ENCODE measurements around the gene ETV2.

DNA sequence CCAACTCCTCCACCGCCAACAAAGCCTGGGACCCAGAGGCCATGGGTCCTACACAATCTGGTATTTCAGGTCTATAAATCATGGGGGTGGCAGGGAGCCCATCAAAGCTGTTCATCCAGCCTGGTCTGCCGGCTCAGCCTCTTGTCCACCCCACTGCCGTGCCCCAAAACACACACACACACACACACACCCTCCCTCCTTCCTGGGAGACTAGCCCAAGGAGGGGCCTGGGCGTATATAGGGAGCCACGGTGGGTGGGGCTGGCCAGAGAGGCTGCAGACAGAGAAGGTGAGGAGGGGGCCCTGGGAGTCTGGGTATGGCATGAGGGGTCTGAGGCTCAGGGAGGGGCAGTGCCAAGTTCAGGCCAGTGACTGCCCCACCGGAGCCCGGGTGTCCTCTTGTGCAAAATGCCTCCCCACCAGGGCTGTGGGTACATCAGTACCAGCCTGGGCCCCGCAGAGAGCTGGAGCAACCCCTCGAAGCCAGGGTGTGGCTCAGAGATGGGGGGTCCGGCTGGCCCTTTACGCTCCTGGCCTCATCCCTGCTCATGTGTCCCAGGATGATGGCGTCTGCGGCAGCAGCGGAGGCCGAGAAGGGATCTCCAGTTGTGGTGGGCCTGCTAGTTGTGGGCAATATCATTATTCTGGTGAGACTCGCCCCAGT, 24.8 kb downstream of the ETV2 start, which contains the start of gene UPK1A:
- TF ChIP-seq, protein P1, sequence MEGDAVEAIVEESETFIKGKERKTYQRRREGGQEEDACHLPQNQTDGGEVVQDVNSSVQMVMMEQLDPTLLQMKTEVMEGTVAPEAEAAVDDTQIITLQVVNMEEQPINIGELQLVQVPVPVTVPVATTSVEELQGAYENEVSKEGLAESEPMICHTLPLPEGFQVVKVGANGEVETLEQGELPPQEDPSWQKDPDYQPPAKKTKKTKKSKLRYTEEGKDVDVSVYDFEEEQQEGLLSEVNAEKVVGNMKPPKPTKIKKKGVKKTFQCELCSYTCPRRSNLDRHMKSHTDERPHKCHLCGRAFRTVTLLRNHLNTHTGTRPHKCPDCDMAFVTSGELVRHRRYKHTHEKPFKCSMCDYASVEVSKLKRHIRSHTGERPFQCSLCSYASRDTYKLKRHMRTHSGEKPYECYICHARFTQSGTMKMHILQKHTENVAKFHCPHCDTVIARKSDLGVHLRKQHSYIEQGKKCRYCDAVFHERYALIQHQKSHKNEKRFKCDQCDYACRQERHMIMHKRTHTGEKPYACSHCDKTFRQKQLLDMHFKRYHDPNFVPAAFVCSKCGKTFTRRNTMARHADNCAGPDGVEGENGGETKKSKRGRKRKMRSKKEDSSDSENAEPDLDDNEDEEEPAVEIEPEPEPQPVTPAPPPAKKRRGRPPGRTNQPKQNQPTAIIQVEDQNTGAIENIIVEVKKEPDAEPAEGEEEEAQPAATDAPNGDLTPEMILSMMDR (conservative IDR thresholded peaks at IDR 0.05; ENCODE audit: low read length), result no peak
- no peak for TF ChIP-seq EZH2phosphoT487 (IDR thresholded peaks at IDR 0.05; ENCODE audit: borderline replicate concordance, low read depth, low read length)

Data from OCI-LY7 (cell line).